HEK293T (cell line): ENCODE data around the gene NMNAT2.

Source experiments
- CTCF ChIA-PET: fragments of 350-600 bp; formaldehyde crosslinking; extraction: SDS; loops from one replicate; lab custom pipeline; 2021; ENCODE audit warnings: antibody characterized with exemption, inconsistent platforms; lab: Yijun Ruan, JAX
- POLR2A ChIA-PET: fragments of 350-600 bp; formaldehyde crosslinking; extraction: SDS; loops from one replicate; lab custom pipeline; 2020; ENCODE audit warnings: antibody characterized with exemption, inconsistent platforms; lab: Yijun Ruan, JAX
- DNase-seq: peaks from one replicate; pipeline ENCODE4 v3.0.0; 2012; ENCODE audit warnings: mixed read lengths; ENCODE audit errors: extremely low spot score
- ARNT ChIP-seq: fragments of 450-650 bp; IDR thresholded peaks from 2 replicates; pipeline ENCODE4 v1.6.1; 2017; ENCODE audit warnings: mild to moderate bottlenecking
- BHLHE40 ChIP-seq: fragments of 450-650 bp; IDR thresholded peaks from 2 replicates; pipeline ENCODE4 v1.6.1; 2016; ENCODE audit warnings: mild to moderate bottlenecking, moderate library complexity, borderline replicate concordance
- CTBP1 ChIP-seq: fragments of 450-650 bp; IDR thresholded peaks from 2 replicates; pipeline ENCODE4 v1.6.1; 2016; ENCODE audit warnings: borderline replicate concordance
- ELF4 ChIP-seq: fragments of 450-650 bp; IDR thresholded peaks from 2 replicates; pipeline ENCODE4 v1.6.1; 2017; ENCODE audit warnings: antibody characterized with exemption
- FOXA1 ChIP-seq: fragments of 450-650 bp; IDR thresholded peaks from 2 replicates; pipeline ENCODE4 v1.6.1; 2016; ENCODE audit warnings: mild to moderate bottlenecking
- FOXK2 ChIP-seq: fragments of 450-650 bp; IDR thresholded peaks from 2 replicates; pipeline ENCODE4 v1.6.1; 2016; ENCODE audit warnings: mild to moderate bottlenecking
- FOXM1 ChIP-seq: fragments of 450-650 bp; IDR thresholded peaks from 2 replicates; pipeline ENCODE4 v1.6.1; 2017; ENCODE audit warnings: mild to moderate bottlenecking, borderline replicate concordance
- HDGF ChIP-seq: fragments of 450-650 bp; IDR thresholded peaks from 2 replicates; pipeline ENCODE4 v1.6.1; 2017; ENCODE audit warnings: antibody characterized with exemption, borderline replicate concordance
- L3MBTL2 ChIP-seq: fragments of 450-650 bp; conservative IDR thresholded peaks from 2 replicates; pipeline ENCODE4 v1.6.1; 2016; ENCODE audit warnings: mild to moderate bottlenecking
- LEF1 ChIP-seq: fragments of 450-650 bp; IDR thresholded peaks from 2 replicates; pipeline ENCODE4 v1.6.1; 2017; ENCODE audit warnings: mild to moderate bottlenecking, borderline replicate concordance
- NFRKB ChIP-seq: fragments of 450-650 bp; IDR thresholded peaks from 2 replicates; pipeline ENCODE4 v1.6.1; 2016; ENCODE audit warnings: mild to moderate bottlenecking, moderate library complexity
- PKNOX1 ChIP-seq: fragments of 450-650 bp; IDR thresholded peaks from 2 replicates; pipeline ENCODE4 v1.6.1; 2016
- SP1 ChIP-seq: fragments of 450-650 bp; IDR thresholded peaks from 2 replicates; pipeline ENCODE4 v1.6.1; 2017
- SUZ12 ChIP-seq: fragments of 450-650 bp; IDR thresholded peaks from 2 replicates; pipeline ENCODE4 v1.6.1; 2016; ENCODE audit warnings: mild to moderate bottlenecking
- TARDBP ChIP-seq: fragments of 450-650 bp; IDR thresholded peaks from 2 replicates; pipeline ENCODE4 v1.6.1; 2016
- ZNF384 ChIP-seq: fragments of 450-650 bp; IDR thresholded peaks from 2 replicates; pipeline ENCODE4 v1.6.1; 2016

Gene NMNAT2

GRCh38 chr1:183417772-183418491 lies at the start of gene NMNAT2:
Gene NMNAT2 (minus strand): TSS chr1:183418380. CDS start chr1:183418267, 113 bp downstream.
- peak; percentile 66 for DNase-seq
- TF ChIP-seq ZNF384 (no peak), L3MBTL2 (peak; percentile 51; the same call in 1 of the 2 replicates)
- ChIA-PET CTCF (interaction anchor here (1.4 kb wide), 1 partner anchor 12 kb away, joined by 4 read pairs; no protein-coding TSS in a partner anchor), POLR2A (no interaction called here)

- POLR2A ChIA-PET: no interaction called here
- CTCF ChIA-PET: no interaction called here
- no peak for DNase-seq
- TF ChIP-seq ELF4 (no peak), CTBP1 (no peak), ARNT (no peak), L3MBTL2 (no peak), BHLHE40 (no peak), FOXM1 (no peak), SP1 (no peak), SUZ12 (no peak), LEF1 (no peak), HDGF (no peak), FOXK2 (no peak), PKNOX1 (no peak), FOXA1 (no peak), ZNF384 (no peak), NFRKB (no peak), TARDBP (no peak)
These were observed 49.5 kb upstream of the NMNAT2 start for GRCh38 chr1:183467687-183468086.

GRCh38 chr1:183466781-183467180 lies 48.6 kb upstream of the NMNAT2 start:
- TF ChIP-seq LEF1: no peak
- TF ChIP-seq FOXA1: no peak
- no peak for TF ChIP-seq FOXM1
- TF ChIP-seq PKNOX1: no peak
- no peak for TF ChIP-seq FOXK2
- no peak for TF ChIP-seq SP1
- TF ChIP-seq ARNT: no peak
- no peak for TF ChIP-seq TARDBP
- no peak for TF ChIP-seq SUZ12
- no peak for TF ChIP-seq ELF4
- TF ChIP-seq BHLHE40: no peak
- no peak for TF ChIP-seq NFRKB
- TF ChIP-seq HDGF: no peak
- no peak for TF ChIP-seq CTBP1
- TF ChIP-seq L3MBTL2: no peak
- no peak for DNase-seq
- ChIA-PET POLR2A (no interaction called here), CTCF (no interaction called here)

GRCh38 chr1:183463566-183463965 lies 45.4 kb upstream of the NMNAT2 start:
- no peak for DNase-seq
- TF ChIP-seq HDGF (no peak), FOXA1 (no peak), CTBP1 (no peak), L3MBTL2 (no peak), ARNT (no peak), NFRKB (no peak), PKNOX1 (no peak), TARDBP (no peak), ZNF384 (no peak), SP1 (no peak), LEF1 (no peak), SUZ12 (no peak)
- POLR2A ChIA-PET: no interaction called here
- CTCF ChIA-PET: interaction anchor here (1.2 kb wide), 1 partner anchor 182 kb away, joined by 5 read pairs; no protein-coding TSS in a partner anchor

- CTCF ChIA-PET: no interaction called here
These were observed 43.2 kb upstream of the NMNAT2 start for GRCh38 chr1:183461350-183461749.

More at GRCh38 chr1:183461350-183461749, 43.2 kb upstream of the NMNAT2 start:
- TF ChIP-seq ARNT (no peak), ELF4 (no peak), FOXM1 (no peak), L3MBTL2 (no peak), PKNOX1 (no peak), LEF1 (no peak), SP1 (no peak), CTBP1 (no peak), BHLHE40 (no peak), HDGF (no peak), FOXA1 (no peak), ZNF384 (no peak), TARDBP (no peak), NFRKB (no peak), SUZ12 (no peak), FOXK2 (no peak)
- no peak for DNase-seq
- POLR2A ChIA-PET: no interaction called here
